Mammary epithelial cell (primary cell): ENCODE data around the gene LAMTOR5.

ENCODE experiments used
- CTCF ChIP-seq, 2 donors: IDR thresholded peaks in 1 of 2; conservative IDR thresholded peaks in 1 of 2; 2 replicates each; pipeline ENCODE4 v1.5.1; 2011 to 2012; ENCODE audit warnings: inconsistent platforms in 2 of 2, low read length in 2 of 2, mild to moderate bottlenecking in 2 of 2, control low read depth in 1 of 2, low read depth in 1 of 2; ENCODE audit not compliant: insufficient read depth in 1 of 2; ENCODE audit errors: extremely low read depth in 1 of 2
- EZH2 ChIP-seq: IDR thresholded peaks from 2 replicates; pipeline ENCODE4 v1.6.1; 2012; ENCODE audit warnings: low read length, inconsistent platforms, borderline replicate concordance

GRCh38 chr1:110430366-110430765, 22.9 kb upstream of the LAMTOR5 start:
- TF ChIP-seq CTCF (conservative IDR thresholded peaks at IDR 0.05 in 1 of 2, IDR thresholded peaks at IDR 0.05 in 1 of 2; ENCODE audit: extremely low read depth in 1 of 2, insufficient read depth in 1 of 2, low read depth in 1 of 2, low read length in 2 of 2) (no peak), EZH2 (no peak)
